Liver (tissue), 9 donors: Measurements from ENCODE around the gene PPP3CA. TPM values are rescaled to one million over a fixed set of nuclear protein-coding genes. Genes with fewer than 3 reads are reported as not detected.

ENCODE experiments used
- DNase-seq: peaks from one replicate; pipeline ENCODE4 v3.0.0-alpha.2; 2017; ENCODE audit warnings: low spot score
- H3K27ac ChIP-seq, 2 donors: one replicate each; pipeline ENCODE4 v1.7.0; 2013; ENCODE audit warnings: inconsistent platforms in 2 of 2, low read length in 2 of 2, control low read depth in 1 of 2, low read depth in 1 of 2, mild to moderate bottlenecking in 1 of 2
- H3K27me3 ChIP-seq, 4 donors: one replicate each; pipeline versions ENCODE4 v1.6.1 to v1.7.0; 2013; ENCODE audit warnings: low read length in 3 of 4, inconsistent platforms in 1 of 4, mild to moderate bottlenecking in 1 of 4, moderate library complexity in 1 of 4; ENCODE audit not compliant: control insufficient read depth in 4 of 4, insufficient read depth in 4 of 4
- H3K36me3 ChIP-seq, 4 donors: one replicate each; pipeline versions ENCODE4 v1.6.1 to v1.7.0; 2013; ENCODE audit warnings: low read length in 3 of 4, mild to moderate bottlenecking in 3 of 4, low read depth in 1 of 4, moderate library complexity in 1 of 4; ENCODE audit not compliant: control insufficient read depth in 4 of 4, insufficient read depth in 3 of 4
- H3K4me1 ChIP-seq, 4 donors: one replicate each; pipeline versions ENCODE4 v1.6.1 to v1.7.0; 2013; ENCODE audit warnings: low read length in 3 of 4, mild to moderate bottlenecking in 3 of 4, moderate library complexity in 1 of 4; ENCODE audit not compliant: control insufficient read depth in 4 of 4, insufficient read depth in 4 of 4
- H3K4me3 ChIP-seq, 3 donors: one replicate each; pipeline versions ENCODE4 v1.6.1 to v1.7.0; 2013; ENCODE audit warnings: low read length in 3 of 3, control low read depth in 1 of 3, low read depth in 1 of 3, mild to moderate bottlenecking in 1 of 3
- H3K9ac ChIP-seq, 2 donors: one replicate each; pipeline ENCODE4 v1.7.0; 2013; ENCODE audit warnings: low read length in 2 of 2, mild to moderate bottlenecking in 2 of 2, moderate library complexity in 2 of 2, control low read depth in 1 of 2, low read depth in 1 of 2
- H3K9me3 ChIP-seq, 4 donors: one replicate each; pipeline versions ENCODE4 v1.6.1 to v1.7.0; 2013; ENCODE audit warnings: low read length in 3 of 4; ENCODE audit not compliant: control insufficient read depth in 4 of 4
- EGR1 ChIP-seq, 2 donors: IDR thresholded peaks; 2 replicates each; pipeline ENCODE4 v1.6.1; 2016 to 2018; ENCODE audit warnings: antibody characterized with exemption in 2 of 2, low read depth in 2 of 2
- FOXA1 ChIP-seq: IDR thresholded peaks from 2 replicates; pipeline ENCODE4 v1.6.1; 2016; ENCODE audit warnings: antibody characterized with exemption
- FOXA2 ChIP-seq: IDR thresholded peaks from 2 replicates; pipeline ENCODE4 v1.6.1; 2016; ENCODE audit warnings: antibody characterized with exemption
- HNF4A ChIP-seq, 2 donors: conservative IDR thresholded peaks; 2 replicates each; pipeline ENCODE4 v1.6.1; 2016; ENCODE audit warnings: antibody characterized with exemption in 2 of 2, mild to moderate bottlenecking in 2 of 2
- JUND ChIP-seq, 2 donors: IDR thresholded peaks; 2 replicates each; pipeline ENCODE4 v1.6.1; 2016; ENCODE audit warnings: antibody characterized with exemption in 2 of 2
- NR2F2 ChIP-seq: IDR thresholded peaks from 2 replicates; pipeline ENCODE4 v1.6.1; 2016; ENCODE audit warnings: antibody characterized with exemption
- REST ChIP-seq: IDR thresholded peaks from 2 replicates; pipeline ENCODE4 v1.6.1; 2016; ENCODE audit warnings: antibody characterized with exemption, mild to moderate bottlenecking
- RXRA ChIP-seq, 2 donors: IDR thresholded peaks; 2 replicates each; pipeline ENCODE4 v1.6.1; 2017 to 2018; ENCODE audit warnings: antibody characterized with exemption in 2 of 2, mild to moderate bottlenecking in 1 of 2
- SP1 ChIP-seq: IDR thresholded peaks from 2 replicates; pipeline ENCODE4 v1.6.1; 2018; ENCODE audit warnings: antibody characterized with exemption, mild to moderate bottlenecking
- TAF1 ChIP-seq: conservative IDR thresholded peaks from 2 replicates; pipeline ENCODE4 v1.6.1; 2016; ENCODE audit warnings: antibody characterized with exemption, mild to moderate bottlenecking
- YY1 ChIP-seq: IDR thresholded peaks from 2 replicates; pipeline ENCODE4 v1.6.1; 2016; ENCODE audit warnings: antibody characterized with exemption, mild to moderate bottlenecking
- ZBTB33 ChIP-seq: IDR thresholded peaks from 2 replicates; pipeline ENCODE4 v1.6.1; 2016; ENCODE audit warnings: antibody characterized with exemption
- whole genome bisulfite sequencing: extraction: QIAGEN DNeasy Blood & Tissue Kit; methylation state at CpG from one replicate; pipeline ENCODE4 v1.1.7; 2013; 5-methylcytosine and 5-hydroxymethylcytosine counted together
- polyA plus RNA-seq, 2 donors: library from polyadenylated mRNA; stranded (reverse) in 1 of 2; unstranded in 1 of 2; fragments of 200-250 nt in 1 of 2; fragments of >200 nt in 1 of 2; fragmentation: Nextera tagmentation in 1 of 2; extraction: Ambion mirVana in 1 of 2; gene quantifications; one replicate each; pipeline versions ENCODE4 v1.2.1 to v1.2.3, GENCODE V29; 2013 to 2015
- total RNA-seq, 2 donors: library from RNA; depleted of rRNA; stranded (reverse); fragments of >200 nt; gene quantifications; one replicate each; pipeline ENCODE4 v1.2.3, GENCODE V29; 2014
- TF ChIP-seq, protein P1 (sequence below): IDR thresholded peaks from 2 replicates; pipeline ENCODE4 v1.6.1; 2016; ENCODE audit warnings: antibody characterized with exemption
- TF ChIP-seq, protein P2 (sequence below): IDR thresholded peaks from 2 replicates; pipeline ENCODE4 v1.6.1; 2016; ENCODE audit warnings: antibody characterized with exemption
- donor health status: healthy.
- donor health status: healthy.
- donor health status: healthy.
- donor health status: healthy.
- donor health status: healthy.

The PPP3CA gene
- total and polyA plus RNA-seq, 4 donors: 3.6 to 18.2 (median 14.2) TPM

- H3K4me3 ChIP-seq: no peak overlapping the region
- H3K27me3 ChIP-seq: no peaks in the 10 kb centered on the region
- H3K9me3 ChIP-seq: no peaks in the 10 kb centered on the region
- no peak overlapping the region for H3K27ac ChIP-seq
- WGBS: 84% methylated on average over 6 of the region's 6 CpGs
- no peaks in the 10 kb centered on the region for H3K36me3 ChIP-seq
- no peaks in the 10 kb centered on the region for H3K4me1 ChIP-seq
- DNase-seq: no peak
- TF ChIP-seq FOXA1 (no peak), YY1 (no peak), TAF1 (no peak), FOXA2 (no peak), HNF4A (conservative IDR thresholded peaks at IDR 0.05) (no peak), JUND (IDR thresholded peaks at IDR 0.05) (no peak), NR2F2 (no peak), ZBTB33 (no peak), EGR1 (IDR thresholded peaks at IDR 0.05; ENCODE audit: low read depth in 2 of 2) (no peak), SP1 (no peak), RXRA (IDR thresholded peaks at IDR 0.05) (no peak)
- TF ChIP-seq, protein P1, sequence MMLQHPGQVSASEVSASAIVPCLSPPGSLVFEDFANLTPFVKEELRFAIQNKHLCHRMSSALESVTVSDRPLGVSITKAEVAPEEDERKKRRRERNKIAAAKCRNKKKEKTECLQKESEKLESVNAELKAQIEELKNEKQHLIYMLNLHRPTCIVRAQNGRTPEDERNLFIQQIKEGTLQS: no peak
- TF ChIP-seq, protein P2, sequence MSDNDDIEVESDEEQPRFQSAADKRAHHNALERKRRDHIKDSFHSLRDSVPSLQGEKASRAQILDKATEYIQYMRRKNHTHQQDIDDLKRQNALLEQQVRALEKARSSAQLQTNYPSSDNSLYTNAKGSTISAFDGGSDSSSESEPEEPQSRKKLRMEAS: no peak
- no peak overlapping the region for H3K9ac ChIP-seq
Measured at GRCh38 chr4:101104312-101105052, 242.8 kb downstream of the PPP3CA start.

- no peak for DNase-seq
- H3K9me3 ChIP-seq: no peaks in the 10 kb centered on the region
- no peak overlapping the region for H3K9ac ChIP-seq
- H3K36me3 ChIP-seq: no peaks in the 10 kb centered on the region
- H3K27me3 ChIP-seq: no peaks in the 10 kb centered on the region
- H3K4me1 ChIP-seq: no peaks in the 10 kb centered on the region
- H3K27ac ChIP-seq: no peak overlapping the region
- WGBS: 68% methylated on average over 4 of the region's 4 CpGs
- no peak overlapping the region for H3K4me3 ChIP-seq
- TF ChIP-seq REST (no peak), SP1 (no peak)
- TF ChIP-seq, protein P1: no peak
Measured at GRCh38 chr4:101103381-101104142, 243.8 kb downstream of the PPP3CA start.
